Measurements from ENCODE around the gene CHURC1. TPM values are rescaled to one million over a fixed set of nuclear protein-coding genes. Genes with fewer than 3 reads are reported as not detected.

Gene CHURC1
- total and polyA plus RNA-seq, 2 of the 8 experiments (the other 6 are each of a cell fraction or from before 2014, with no cell fraction given): 50.2 to 59.3 TPM

GRCh38 chr14:64960762-64961276 is 46.6 kb downstream of the CHURC1 start:
- no peak overlapping the region for H3K4ac ChIP-seq (replicated peaks; ENCODE audit: insufficient read length, low read depth, low read length)
- POLR2A ChIA-PET (ENCODE audit: partially characterized antibody): interaction anchor here (0.8 to 2.4 kb wide), 2 partner anchors 12 to 26 kb away, joined by 3 to 5 read pairs; partner anchors contain the start of gene FNTB
- no peak overlapping the region for H3K27ac ChIP-seq (ENCODE audit: low read depth, low read length)
- peaks cover 8 to 19% (median 13%) of the 10 kb centered on the region in 4 experiments for H3K4me1 ChIP-seq (replicated peaks in 1 of 4; ENCODE audit: control insufficient read depth in 3 of 4, insufficient read depth in 4 of 4, low read length in 3 of 4)
- H2BK12ac ChIP-seq (ENCODE audit: low read depth, low read length): 0 out of 2 replicates have a peak overlapping the region, but pooled peaks have one; percentile 60
- peak overlapping the region in 1 of 2 experiments; percentile 11; a peak in 1 of 4 replicates for H3K4me2 ChIP-seq (ENCODE audit: insufficient read depth in 1 of 2, low read depth in 2 of 2, low read length in 2 of 2)
- no peak overlapping the region for H3K14ac ChIP-seq (ENCODE audit: insufficient read length)
- H2AK5ac ChIP-seq (ENCODE audit: low read depth, low read length): no peak overlapping the region
- no peak overlapping the region; a peak in 1 of 7 replicates for H3K9ac ChIP-seq (replicated peaks in 1 of 4; ENCODE audit: extremely low read depth in 1 of 4, low read depth in 3 of 4, low read length in 3 of 4)
- H3K79me1 ChIP-seq (ENCODE audit: low read depth, low read length): peaks cover 7% of the 10 kb centered on the region
- 62% methylated on average over 5 of the region's 5 CpGs; no CpG with 5 or more reads in 1 of the 2 experiments for WGBS, 2 experiments (ENCODE audit: extremely low coverage in 1 of 2, insufficient coverage in 1 of 2, insufficient read length in 1 of 2, insufficient replicate concordance in 2 of 2, low coverage in 1 of 2, low lambda C conversion rate in 2 of 2, missing lambda C conversion rate in 1 of 2)
- no peaks in the 10 kb centered on the region for H3K23me2 ChIP-seq (ENCODE audit: low read depth, low read length)
- H4K5ac ChIP-seq (ENCODE audit: insufficient read length, low read depth, low read length): no peak overlapping the region
- H3K23ac ChIP-seq (ENCODE audit: insufficient read length): no peak overlapping the region
- CTCF ChIA-PET (ENCODE audit: partially characterized antibody): interaction anchor here (0.5 to 6.7 kb wide), 17 partner anchors 8 to 1154 kb away, joined by 3 to 45 read pairs (median 4); partner anchors contain the start of gene GPX2
- H3K4me3 ChIP-seq (ENCODE audit: extremely low read depth in 1 of 4, insufficient read depth in 2 of 4, low read depth in 3 of 4, low read length in 4 of 4): no peak overlapping the region
- H3K18ac ChIP-seq (ENCODE audit: extremely low read depth, low read length): peak overlapping the region; percentile 85
- H4K8ac ChIP-seq (ENCODE audit: extremely low read depth, insufficient read depth, low read length): no peak overlapping the region
- H2BK5ac ChIP-seq (ENCODE audit: low read depth, low read length): no peak overlapping the region
- H3K9me3 ChIP-seq (ENCODE audit: insufficient read depth in 2 of 2, low read depth in 1 of 2, low read length in 1 of 2): no peaks in the 10 kb centered on the region
- H3K27me3 ChIP-seq (replicated peaks in 1 of 4; ENCODE audit: control insufficient read depth in 3 of 4, extremely low read depth in 1 of 4, insufficient read depth in 3 of 4, low read length in 3 of 4): no peaks in the 10 kb centered on the region
- DNase-seq (ENCODE audit: low read depth in 1 of 2, low spot score in 2 of 2) (peak in 1 of 2 experiments; percentile 78), FAIRE-seq (peak; percentile 45)
- H2BK120ac ChIP-seq (replicated peaks; ENCODE audit: low read depth, low read length): no peak overlapping the region
- H3K36me3 ChIP-seq (ENCODE audit: control insufficient read depth in 2 of 4, insufficient read depth in 4 of 4, low read length in 3 of 4): no peaks in the 10 kb centered on the region
- peaks cover 0 to 8% of the 10 kb centered on the region in 2 experiments for H4K20me1 ChIP-seq (replicated peaks in 1 of 2; ENCODE audit: control insufficient read depth in 1 of 2, insufficient read depth in 2 of 2, low read length in 2 of 2)
- H4K91ac ChIP-seq (replicated peaks; ENCODE audit: insufficient read length, low read length): no peak overlapping the region
- H3K56ac ChIP-seq (replicated peaks; ENCODE audit: insufficient read length, low read depth, low read length): no peak overlapping the region
- H2BK20ac ChIP-seq (ENCODE audit: low read length): no peak overlapping the region
- peak overlapping the region; percentile 92; the same call in 1 of the 2 replicates for H2BK15ac ChIP-seq (ENCODE audit: low read length)
- H2AFZ ChIP-seq (ENCODE audit: low read length): no peak overlapping the region
- H3K79me2 ChIP-seq (ENCODE audit: control insufficient read depth in 1 of 2, insufficient read depth in 2 of 2, low read length in 2 of 2): peaks cover 0 to 5% of the 10 kb centered on the region in 2 experiments; a peak in 1 of 4 replicates
